ENCODE data around the gene KRT9. TPM values are rescaled to one million over a fixed set of nuclear protein-coding genes. Genes with fewer than 3 reads are reported as not detected.

KRT9 gene
- total RNA-seq, 2 donors from 2014 or later = 0.42 TPM; not detected in 1

DNA sequence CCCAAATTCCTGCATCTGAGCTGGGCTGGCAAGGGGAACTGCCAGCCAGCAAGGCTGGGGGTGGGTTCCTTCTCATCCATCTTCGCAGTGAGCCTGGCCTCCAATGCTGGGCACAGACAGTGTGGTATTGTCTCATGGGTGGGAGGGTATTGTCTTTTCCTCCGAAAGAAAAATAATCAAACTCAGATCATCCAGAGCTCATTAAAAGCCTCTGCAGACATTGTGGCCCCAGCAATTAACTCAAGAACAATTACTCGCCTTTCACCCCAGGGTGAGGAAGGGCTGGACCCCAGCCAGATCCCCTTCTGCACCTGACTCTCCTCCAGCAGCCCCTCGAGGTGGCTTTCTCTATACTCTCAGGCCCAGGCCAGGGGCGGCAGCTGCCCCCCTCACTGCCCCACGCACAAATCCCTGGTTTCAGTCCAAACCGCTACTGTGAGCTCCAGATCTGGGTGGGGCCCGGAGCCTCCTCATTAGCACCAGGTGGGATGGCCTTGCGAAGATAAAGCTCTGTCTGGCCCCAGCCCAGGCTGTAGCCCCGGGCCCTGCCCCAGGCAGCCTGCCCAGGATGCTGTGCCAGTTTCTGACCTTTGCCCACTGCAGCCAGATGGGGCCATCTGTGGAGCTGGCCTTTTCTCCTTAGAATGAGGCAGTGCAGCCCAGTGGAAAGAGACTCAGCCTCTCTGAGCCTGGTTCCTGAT, 50.9 kb downstream of the KRT9 start:
- DNase-seq (ENCODE audit: low spot score) (no peak), ATAC-seq (ENCODE audit: insufficient number of reproducible peaks, low FRiP score, low read depth) (no peak)
- H3K27ac ChIP-seq = no peak overlapping the region
- no peaks in the 10 kb centered on the region for H3K4me1 ChIP-seq (ENCODE audit: control insufficient read depth in 1 of 2, low read depth in 2 of 2)
- no peak overlapping the region for H3K4me3 ChIP-seq
- H3K27me3 ChIP-seq (replicated peaks; ENCODE audit: insufficient read depth) = no peaks in the 10 kb centered on the region
- no peaks in the 10 kb centered on the region for H3K36me3 ChIP-seq
- TF ChIP-seq, protein P1, sequence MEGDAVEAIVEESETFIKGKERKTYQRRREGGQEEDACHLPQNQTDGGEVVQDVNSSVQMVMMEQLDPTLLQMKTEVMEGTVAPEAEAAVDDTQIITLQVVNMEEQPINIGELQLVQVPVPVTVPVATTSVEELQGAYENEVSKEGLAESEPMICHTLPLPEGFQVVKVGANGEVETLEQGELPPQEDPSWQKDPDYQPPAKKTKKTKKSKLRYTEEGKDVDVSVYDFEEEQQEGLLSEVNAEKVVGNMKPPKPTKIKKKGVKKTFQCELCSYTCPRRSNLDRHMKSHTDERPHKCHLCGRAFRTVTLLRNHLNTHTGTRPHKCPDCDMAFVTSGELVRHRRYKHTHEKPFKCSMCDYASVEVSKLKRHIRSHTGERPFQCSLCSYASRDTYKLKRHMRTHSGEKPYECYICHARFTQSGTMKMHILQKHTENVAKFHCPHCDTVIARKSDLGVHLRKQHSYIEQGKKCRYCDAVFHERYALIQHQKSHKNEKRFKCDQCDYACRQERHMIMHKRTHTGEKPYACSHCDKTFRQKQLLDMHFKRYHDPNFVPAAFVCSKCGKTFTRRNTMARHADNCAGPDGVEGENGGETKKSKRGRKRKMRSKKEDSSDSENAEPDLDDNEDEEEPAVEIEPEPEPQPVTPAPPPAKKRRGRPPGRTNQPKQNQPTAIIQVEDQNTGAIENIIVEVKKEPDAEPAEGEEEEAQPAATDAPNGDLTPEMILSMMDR (IDR thresholded peaks at IDR 0.05) = no peak
- H3K9me3 ChIP-seq = no peaks in the 10 kb centered on the region

DNA sequence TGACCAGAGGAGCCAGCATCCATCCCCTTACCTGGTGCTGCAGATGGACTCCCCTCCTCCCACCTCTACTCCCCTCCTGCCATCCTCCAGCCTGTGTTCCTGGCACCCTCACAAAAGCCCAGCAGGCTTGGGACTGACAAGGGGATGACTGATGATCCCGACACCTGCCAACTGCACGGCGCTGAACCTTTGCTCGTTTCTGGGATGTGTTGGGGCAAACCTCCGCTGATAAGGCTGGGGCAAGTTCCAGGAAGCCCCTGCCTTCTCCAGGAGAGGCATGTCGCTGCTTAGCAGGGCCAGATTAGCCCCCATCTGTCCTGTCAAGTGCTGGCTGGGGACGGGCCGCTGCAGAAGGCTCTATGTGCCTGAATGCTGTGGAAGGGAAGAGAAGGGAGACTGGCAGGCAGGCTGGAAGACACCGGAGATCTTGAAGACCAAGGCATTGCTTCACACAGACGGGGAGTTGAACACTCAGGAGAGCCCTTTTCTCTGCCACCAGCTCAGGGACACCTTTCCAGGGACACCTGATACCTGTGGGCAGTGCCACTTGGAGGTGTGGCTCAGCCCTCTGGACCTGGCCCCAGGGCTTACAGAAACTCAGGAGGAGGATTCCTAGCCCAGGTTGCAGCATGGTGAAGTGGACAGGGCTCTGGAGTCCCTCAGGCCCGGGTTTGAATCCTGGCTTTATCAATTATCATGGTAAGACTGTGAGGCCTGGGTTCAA, 52.2 kb downstream of the KRT9 start:
- Histone ChIP-seq H3K36me3 (no peaks in the 10 kb centered on the region), H3K4me3 (no peak overlapping the region), H3K27me3 (replicated peaks; ENCODE audit: insufficient read depth) (no peaks in the 10 kb centered on the region), H3K27ac (no peak overlapping the region), H3K9me3 (no peaks in the 10 kb centered on the region), H3K4me1 (ENCODE audit: control insufficient read depth in 1 of 2, low read depth in 2 of 2) (no peaks in the 10 kb centered on the region)
- TF ChIP-seq, protein P1 (IDR thresholded peaks at IDR 0.05) = no peak
- DNase-seq (ENCODE audit: low spot score) (no peak), ATAC-seq (ENCODE audit: insufficient number of reproducible peaks, low FRiP score, low read depth) (no peak)

DNA sequence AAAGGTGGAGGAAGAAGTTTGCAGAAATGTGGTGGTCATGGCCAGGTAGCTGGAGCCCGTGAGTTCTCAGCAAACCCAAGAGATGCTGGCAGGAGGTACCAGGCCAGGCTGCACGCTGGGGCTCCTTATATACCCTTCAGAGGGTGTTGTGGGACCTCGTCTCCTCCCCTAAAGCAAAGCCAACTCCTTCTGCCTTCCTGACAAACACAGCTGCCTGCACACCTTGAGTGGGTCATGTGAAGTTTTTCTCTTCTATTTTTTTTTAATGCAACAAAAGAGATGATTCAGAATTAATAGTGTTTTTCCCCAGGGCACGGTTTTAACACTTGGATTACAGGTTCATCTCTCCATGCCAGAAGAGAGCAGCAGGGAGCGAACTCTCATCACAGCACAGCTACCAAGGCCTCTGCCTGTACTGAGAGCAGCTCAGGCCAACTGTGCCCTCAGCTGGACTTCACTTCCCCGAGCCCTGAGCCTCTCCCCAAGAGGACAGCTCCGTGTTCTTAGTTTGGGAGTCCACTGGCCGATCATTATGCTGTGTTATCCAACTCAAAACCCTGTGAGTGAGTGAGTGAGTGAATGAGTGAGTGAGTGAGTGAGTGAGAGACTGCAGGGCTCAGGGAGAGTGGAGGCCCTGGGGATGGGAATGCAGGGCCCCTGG, 52.9 kb downstream of the KRT9 start, which contains the start of gene KRT15:
Gene KRT15 (minus strand): TSS at position 102 of the 661 bp plus-strand sequence. CDS start 63 bp downstream, at position 39.
- H3K27ac ChIP-seq = no peak within 1 kb of the TSS
- H3K9me3 ChIP-seq = no peaks in the 10 kb centered on the region
- H3K4me3 ChIP-seq = no peak within 1 kb of the TSS
- DNase-seq (ENCODE audit: low spot score) (no peak), ATAC-seq (ENCODE audit: insufficient number of reproducible peaks, low FRiP score, low read depth) (no peak)
- H3K36me3 ChIP-seq = no peaks in the 10 kb centered on the region
- TF ChIP-seq, protein P1 (IDR thresholded peaks at IDR 0.05) = no peak
- H3K4me1 ChIP-seq (ENCODE audit: control insufficient read depth in 1 of 2, low read depth in 2 of 2) = no peaks in the 10 kb centered on the region
- H3K27me3 ChIP-seq (replicated peaks; ENCODE audit: insufficient read depth) = no peaks in the 10 kb centered on the region

DNA sequence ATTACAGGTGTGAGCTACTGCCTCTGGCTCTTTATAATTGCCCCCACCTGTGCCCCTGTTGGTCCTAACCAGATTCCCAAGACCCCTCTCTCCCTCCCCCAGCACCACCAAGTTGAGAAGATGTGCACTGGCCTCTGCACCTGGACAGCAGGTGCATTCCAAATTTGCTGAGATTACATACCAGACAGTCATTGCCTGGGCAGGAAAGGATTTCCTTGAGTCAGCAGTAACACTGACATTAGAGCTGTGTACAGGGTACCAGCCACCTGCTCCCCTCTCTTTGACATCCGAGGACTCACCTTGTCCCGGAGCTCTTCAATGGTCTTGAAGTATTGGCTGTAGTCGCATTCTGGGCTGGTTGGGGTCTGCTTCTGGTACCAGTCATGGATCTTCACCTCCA, 53.8 kb downstream of the KRT9 start:
- no peaks in the 10 kb centered on the region for H3K4me1 ChIP-seq (ENCODE audit: control insufficient read depth in 1 of 2, low read depth in 2 of 2)
- no peaks in the 10 kb centered on the region for H3K36me3 ChIP-seq
- H3K9me3 ChIP-seq = no peaks in the 10 kb centered on the region
- no peaks in the 10 kb centered on the region for H3K27me3 ChIP-seq (replicated peaks; ENCODE audit: insufficient read depth)
- H3K27ac ChIP-seq = no peak overlapping the region
- TF ChIP-seq, protein P1 (IDR thresholded peaks at IDR 0.05) = no peak
- H3K4me3 ChIP-seq = no peak overlapping the region
- DNase-seq (ENCODE audit: low spot score) (no peak), ATAC-seq (ENCODE audit: insufficient number of reproducible peaks, low FRiP score, low read depth) (no peak)

DNA sequence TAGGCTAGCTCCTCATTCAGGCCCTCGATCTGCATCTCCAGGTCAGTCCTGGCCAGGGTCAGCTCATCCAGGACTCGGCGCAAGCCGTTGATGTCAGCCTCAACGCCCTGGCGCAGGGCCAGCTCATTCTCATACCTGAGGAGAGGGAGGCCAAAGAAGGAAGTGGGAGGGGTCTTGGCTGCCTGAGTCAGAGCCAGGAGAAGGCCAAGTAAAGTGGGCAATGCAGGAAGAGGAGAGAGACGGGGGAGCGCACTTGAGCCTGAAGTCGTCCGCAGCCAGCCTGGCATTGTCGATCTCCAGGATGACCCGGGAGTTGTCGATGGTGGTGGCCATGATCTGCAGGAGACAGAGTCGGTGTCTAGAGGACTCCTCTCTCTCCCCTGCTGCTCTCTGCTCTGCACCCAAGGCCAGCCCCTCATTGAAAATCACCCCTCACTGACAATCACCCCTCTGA, 55.0 kb downstream of the KRT9 start:
- TF ChIP-seq, protein P1 (IDR thresholded peaks at IDR 0.05) = no peak
- no peak for ATAC-seq (ENCODE audit: insufficient number of reproducible peaks, low FRiP score, low read depth)

More for the DNA sequence above, 55.0 kb downstream of the KRT9 start:
- DNase-seq (ENCODE audit: low spot score) = no peak
- Histone ChIP-seq H3K27ac (no peak overlapping the region), H3K36me3 (no peaks in the 10 kb centered on the region), H3K4me3 (no peak overlapping the region), H3K4me1 (ENCODE audit: control insufficient read depth in 1 of 2, low read depth in 2 of 2) (no peaks in the 10 kb centered on the region), H3K27me3 (replicated peaks; ENCODE audit: insufficient read depth) (no peaks in the 10 kb centered on the region), H3K9me3 (no peaks in the 10 kb centered on the region)

All from thoracic aorta (tissue), 2 donors.